Activated CD4-positive, alpha-beta memory T cell treated with anti-CD3 and anti-CD28 coated beads, Interleukin-2, amount 10 ng/mL, durations not matched to agents 7 days and 5 days (primary cell): ENCODE data around the gene OR51V1. TPM values are rescaled to one million over a fixed set of nuclear protein-coding genes. Genes with fewer than 3 reads are reported as not detected.
"Not testable (repeated sequence)": the region's sequence is repeated elsewhere in the genome, so short reads cannot be mapped to it uniquely, and the experiment has no call there.

ENCODE experiments used
- CTCF ChIA-PET: fragments of 350-600 bp; sonication (Branson Sonifier 250); formaldehyde crosslinking; loops from one replicate; lab custom pipeline; 2021; ENCODE audit warnings: antibody characterized with exemption, inconsistent platforms; lab: Charles Lee
- POLR2A ChIA-PET: fragments of 350-600 bp; sonication (Branson Sonifier 250); formaldehyde crosslinking; loops from one replicate; lab custom pipeline; 2021; ENCODE audit warnings: antibody characterized with exemption; lab: Charles Lee
- DNase-seq: peaks from one replicate; pipeline ENCODE4 v3.0.0-alpha.2; 2020
- H3K27ac Mint-ChIP-seq: one replicate; pipeline ENCODE4 v1.8.0; 2021; ENCODE audit warnings: mild to moderate bottlenecking, mixed read lengths
- H3K27me3 Mint-ChIP-seq: one replicate; pipeline ENCODE4 v1.8.0; 2021; ENCODE audit warnings: mixed read lengths
- H3K36me3 Mint-ChIP-seq: one replicate; pipeline ENCODE4 v1.8.0; 2021; ENCODE audit warnings: low read depth, mixed read lengths
- H3K4me1 Mint-ChIP-seq: one replicate; pipeline ENCODE4 v1.8.0; 2021; ENCODE audit warnings: mixed read lengths
- H3K4me3 Mint-ChIP-seq: one replicate; pipeline ENCODE4 v1.8.0; 2021; ENCODE audit warnings: mild to moderate bottlenecking, mixed read lengths
- H3K9me3 Mint-ChIP-seq: one replicate; pipeline ENCODE4 v1.8.0; 2021; ENCODE audit warnings: mixed read lengths
- total RNA-seq, 2 experiments: library from RNA; stranded (reverse); gene quantifications; one replicate each; pipeline ENCODE4 v1.2.3, GENCODE V29; 2021

The OR51V1 gene
- total RNA-seq, 2 experiments from 2014 or later: not detected

DNA sequence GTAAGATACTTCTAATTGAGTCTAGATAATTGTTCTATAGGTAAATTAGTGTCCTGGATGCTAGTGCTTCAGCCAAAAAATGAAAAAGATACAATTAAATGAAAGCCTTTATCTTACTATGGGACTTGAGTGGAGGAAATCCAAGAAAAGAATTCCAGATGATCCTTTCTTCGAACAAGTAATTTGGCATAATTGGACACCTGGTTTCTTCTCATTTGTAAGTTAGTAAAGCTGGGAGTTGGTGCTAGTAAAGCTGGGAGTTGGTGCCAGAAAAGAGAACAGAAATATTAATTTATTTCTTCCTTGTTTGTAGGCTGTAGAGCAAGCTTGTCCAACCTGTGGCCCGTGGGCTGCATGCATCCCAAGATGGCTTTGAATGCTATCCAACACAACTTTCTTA, 12.3 kb downstream of the OR51V1 start:
- Mint-ChIP-seq H3K4me3 (no peak overlapping the region), H3K36me3 (no peaks in the 10 kb centered on the region), H3K4me1 (no peaks in the 10 kb centered on the region), H3K9me3 (no peaks in the 10 kb centered on the region), H3K27me3 (no peaks in the 10 kb centered on the region), H3K27ac (no peak overlapping the region)
- CTCF ChIA-PET: no interaction called here
- POLR2A ChIA-PET: no interaction called here
- no peak for DNase-seq

DNA sequence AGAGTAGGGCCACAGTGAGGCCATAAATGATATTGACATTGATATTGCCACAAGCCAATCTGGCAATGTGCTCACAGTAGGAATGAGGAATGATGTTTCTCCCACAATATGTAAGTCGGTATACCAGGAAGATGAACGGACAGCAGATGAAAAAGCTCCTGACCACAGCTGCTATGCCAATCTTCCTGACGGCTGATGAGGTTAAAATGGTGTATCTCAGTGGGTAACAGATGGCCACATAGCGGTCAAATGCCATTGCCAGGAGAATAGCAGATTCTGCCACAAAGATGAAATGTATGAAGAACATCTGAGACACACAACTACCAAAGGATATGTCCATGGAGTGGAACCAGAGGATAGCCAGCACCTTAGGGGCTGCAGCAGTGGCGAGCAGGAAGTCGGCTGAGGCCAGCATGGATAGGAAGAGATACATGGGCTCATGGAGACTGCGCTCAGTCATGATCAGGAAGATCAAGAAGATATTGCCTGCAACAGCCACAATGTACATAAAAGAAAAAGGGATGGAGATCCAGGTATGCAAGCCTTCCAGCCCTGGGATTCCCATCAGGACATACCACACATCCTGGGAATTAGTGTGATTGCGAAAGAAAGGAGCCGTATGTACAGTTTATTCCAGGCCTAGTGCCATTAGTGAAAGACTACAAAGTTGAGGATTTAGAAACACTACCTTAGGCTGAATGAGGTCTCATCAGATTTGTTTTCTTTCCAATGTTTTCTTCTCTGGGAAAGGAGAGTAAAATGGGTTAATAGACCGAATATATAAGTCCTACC, 22.2 kb downstream of the OR51V1 start:
- Mint-ChIP-seq H3K9me3 (no peaks in the 10 kb centered on the region), H3K4me1 (no peaks in the 10 kb centered on the region), H3K4me3 (no peak overlapping the region), H3K36me3 (no peaks in the 10 kb centered on the region), H3K27me3 (no peaks in the 10 kb centered on the region), H3K27ac (no peak overlapping the region)
- DNase-seq: no peak
- ChIA-PET POLR2A (no interaction called here), CTCF (no interaction called here)

DNA sequence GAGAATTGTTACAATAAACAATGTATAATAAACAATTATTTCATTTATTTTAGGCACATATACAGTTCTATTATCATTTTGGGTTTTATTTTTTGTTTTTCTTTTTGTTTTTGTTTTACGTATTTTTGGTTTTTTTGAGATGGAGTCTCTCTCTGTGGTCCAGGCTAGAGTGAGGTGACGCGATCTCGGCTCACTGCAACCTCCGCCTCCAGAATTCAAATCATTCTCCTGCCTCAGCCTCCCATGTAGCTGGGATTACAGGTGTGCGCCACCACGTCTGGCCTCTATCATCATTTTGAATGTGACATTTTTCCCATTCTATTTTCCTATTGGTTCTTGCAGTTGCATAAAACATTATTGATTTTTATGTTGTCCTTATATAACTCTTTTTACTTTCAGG, 25.5 kb downstream of the OR51V1 start:
- H3K9me3 Mint-ChIP-seq: no peaks in the 10 kb centered on the region
- H3K36me3 Mint-ChIP-seq: no peaks in the 10 kb centered on the region
- CTCF ChIA-PET: no interaction called here
- no peak for DNase-seq
- no peaks in the 10 kb centered on the region for H3K4me1 Mint-ChIP-seq
- H3K27me3 Mint-ChIP-seq: no peaks in the 10 kb centered on the region
- no peak overlapping the region for H3K27ac Mint-ChIP-seq
- H3K4me3 Mint-ChIP-seq: no peak overlapping the region
- POLR2A ChIA-PET: no interaction called here

DNA sequence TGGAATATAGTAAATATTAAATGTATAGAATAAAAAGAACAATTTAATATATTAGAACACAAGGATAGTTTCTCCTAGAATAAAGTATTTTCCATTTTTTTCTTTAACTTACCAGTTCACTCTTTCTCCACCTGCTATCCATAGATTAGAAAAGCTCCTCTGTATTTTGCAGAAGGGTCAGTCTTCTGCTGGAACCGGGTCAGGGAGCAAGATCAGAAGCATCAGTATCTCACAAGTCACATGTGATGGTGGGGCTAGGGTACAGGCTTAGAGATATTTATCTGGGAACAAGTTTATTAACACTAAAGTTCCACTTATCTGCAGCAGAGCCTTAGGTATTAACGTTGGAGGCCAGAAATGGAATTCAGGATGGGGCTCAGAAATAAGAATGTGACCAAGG, 28.6 kb downstream of the OR51V1 start:
- Mint-ChIP-seq H3K4me1 (no peaks in the 10 kb centered on the region), H3K36me3 (no peaks in the 10 kb centered on the region), H3K27ac (no peak overlapping the region), H3K9me3 (no peaks in the 10 kb centered on the region), H3K27me3 (no peaks in the 10 kb centered on the region), H3K4me3 (no peak overlapping the region)
- POLR2A ChIA-PET: no interaction called here
- CTCF ChIA-PET: no interaction called here
- DNase-seq: no peak

DNA sequence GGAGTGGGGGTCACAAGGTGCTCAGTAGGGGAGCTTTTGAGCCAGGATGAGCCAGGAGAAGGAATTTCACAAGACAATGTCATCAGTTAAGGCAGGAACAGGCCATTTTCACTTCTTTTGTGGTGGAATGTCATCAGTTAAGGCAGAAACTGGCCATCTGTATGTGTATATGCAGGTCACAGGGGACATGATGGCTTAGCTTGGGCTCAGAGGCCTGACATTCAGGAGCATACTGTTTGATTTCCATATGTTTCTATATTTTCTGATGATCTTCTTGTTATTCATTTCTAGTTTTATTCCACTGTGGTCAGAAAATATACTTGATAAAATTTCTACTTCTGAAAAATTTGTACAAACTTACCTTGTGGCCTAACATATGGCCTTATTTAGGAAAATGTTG, 34.6 kb downstream of the OR51V1 start:
- H3K27ac Mint-ChIP-seq, H3K9me3 Mint-ChIP-seq: not testable (repeated sequence)

DNA sequence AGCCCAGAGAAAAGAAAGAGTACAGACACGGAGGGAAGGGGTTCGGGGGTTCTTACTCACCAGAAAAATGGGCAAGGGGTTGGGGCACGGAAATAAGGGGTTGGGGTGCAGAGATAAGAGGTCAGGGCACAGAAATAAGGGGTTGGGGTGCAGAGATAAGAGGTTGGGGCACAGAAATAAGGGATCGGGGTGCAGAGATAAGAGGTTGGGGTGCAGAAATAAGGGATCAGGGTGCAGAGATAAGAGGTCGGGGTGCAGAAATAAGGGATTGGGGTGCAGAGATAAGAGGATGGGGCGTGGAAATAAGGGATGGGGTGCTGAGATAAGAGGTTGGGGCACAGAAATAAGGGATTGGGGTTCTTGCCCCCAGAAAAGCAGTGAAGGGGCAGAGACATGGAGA, 35.7 kb downstream of the OR51V1 start:
- POLR2A ChIA-PET, CTCF ChIA-PET, H3K9me3 Mint-ChIP-seq, H3K4me3 Mint-ChIP-seq, H3K27ac Mint-ChIP-seq, DNase-seq, H3K27me3 Mint-ChIP-seq, H3K4me1 Mint-ChIP-seq, H3K36me3 Mint-ChIP-seq: not testable (repeated sequence)

More for the DNA sequence above, 34.6 kb downstream of the OR51V1 start:
- H3K4me3 Mint-ChIP-seq, H3K4me1 Mint-ChIP-seq, CTCF ChIA-PET, H3K27me3 Mint-ChIP-seq, DNase-seq, POLR2A ChIA-PET, H3K36me3 Mint-ChIP-seq: not testable (repeated sequence)

DNA sequence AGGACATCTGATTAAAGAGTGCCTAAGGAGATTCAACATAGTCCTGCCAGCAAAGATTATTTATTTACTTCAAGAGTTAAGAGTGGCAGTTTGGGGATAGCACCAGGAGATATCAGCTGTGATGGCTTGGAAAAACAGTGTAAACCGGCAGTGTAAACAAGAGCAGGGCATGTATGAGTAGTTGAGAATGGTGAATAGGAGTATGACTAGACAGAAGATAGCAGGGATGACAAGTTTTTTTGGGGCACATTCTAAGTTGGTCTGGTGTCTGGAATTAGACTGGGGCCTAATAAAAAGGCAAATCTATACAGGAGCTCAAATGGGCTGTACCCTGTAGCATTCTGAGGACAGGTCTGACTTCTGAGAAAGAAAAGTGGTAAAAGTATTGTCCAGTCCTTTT, 39.4 kb downstream of the OR51V1 start:
- H3K27me3 Mint-ChIP-seq, H3K4me3 Mint-ChIP-seq, DNase-seq, POLR2A ChIA-PET, H3K36me3 Mint-ChIP-seq, H3K9me3 Mint-ChIP-seq, H3K4me1 Mint-ChIP-seq, H3K27ac Mint-ChIP-seq, CTCF ChIA-PET: not testable (repeated sequence)

DNA sequence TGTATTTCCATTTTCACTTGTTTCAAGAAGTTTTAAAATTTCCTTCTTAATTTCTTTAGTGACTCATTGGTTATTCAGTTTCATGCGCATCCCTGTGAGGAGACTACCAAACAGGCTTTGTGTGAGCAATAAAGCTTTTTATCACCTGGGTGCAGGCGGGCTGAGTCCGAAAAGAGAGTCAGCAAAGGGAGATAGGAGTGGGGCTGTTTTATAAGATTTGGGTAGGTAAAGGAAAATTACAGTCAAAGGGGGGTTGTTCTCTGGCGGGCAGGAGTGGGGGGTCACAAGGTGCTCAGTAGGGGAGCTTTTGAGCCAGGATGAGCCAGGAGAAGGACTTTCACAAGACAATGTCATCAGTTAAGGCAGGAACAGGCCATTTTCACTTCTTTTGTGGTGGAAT, 40.3 kb downstream of the OR51V1 start:
- POLR2A ChIA-PET, H3K27ac Mint-ChIP-seq, CTCF ChIA-PET, H3K36me3 Mint-ChIP-seq, H3K4me3 Mint-ChIP-seq, H3K9me3 Mint-ChIP-seq, DNase-seq, H3K27me3 Mint-ChIP-seq, H3K4me1 Mint-ChIP-seq: not testable (repeated sequence)

DNA sequence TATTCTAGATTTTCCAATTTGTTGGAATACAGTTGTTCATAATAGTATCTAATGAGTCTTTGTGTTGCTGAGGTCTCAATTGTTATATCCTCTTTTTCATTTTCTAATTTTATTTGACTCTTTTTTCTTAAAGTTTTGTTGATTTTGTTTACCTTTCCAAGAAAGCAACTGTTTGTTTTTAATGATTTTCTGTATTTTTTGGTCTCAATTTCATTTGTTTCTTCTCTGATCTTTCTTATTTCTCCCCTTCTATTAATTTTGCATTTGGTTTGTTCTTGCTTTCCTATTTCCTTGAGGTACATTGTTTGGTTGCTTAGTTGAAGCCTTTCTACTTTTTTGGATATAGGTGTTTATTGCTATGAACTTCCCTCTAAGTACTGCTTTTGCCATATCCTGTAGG, 40.7 kb downstream of the OR51V1 start:
- Mint-ChIP-seq H3K36me3 (no peaks in the 10 kb centered on the region), H3K4me1 (no peaks in the 10 kb centered on the region), H3K27me3 (no peaks in the 10 kb centered on the region), H3K4me3 (no peak overlapping the region), H3K27ac (no peak overlapping the region), H3K9me3 (no peaks in the 10 kb centered on the region)
- DNase-seq: no peak
- ChIA-PET CTCF (no interaction called here), POLR2A (no interaction called here)

DNA sequence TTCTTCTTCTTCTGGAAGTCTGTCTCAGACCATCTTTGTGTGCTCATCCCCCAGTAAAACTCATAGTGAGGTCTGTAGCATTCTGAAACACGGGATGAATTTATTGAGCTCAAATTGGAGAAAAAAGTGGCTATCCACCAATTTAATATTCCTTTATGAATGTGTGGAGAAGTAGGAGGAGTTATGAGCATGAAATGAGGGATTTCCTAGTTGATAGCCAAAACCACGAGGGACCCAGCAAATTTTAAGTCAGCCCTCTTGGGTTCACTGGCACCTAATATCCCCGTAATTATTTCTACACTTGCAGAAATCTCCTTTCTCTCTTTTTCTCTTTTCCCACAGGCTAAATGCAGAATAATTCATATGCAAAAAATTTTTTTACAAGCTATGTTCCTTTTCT, 45.8 kb downstream of the OR51V1 start, which contains the start of gene OR52A1:
OR52A1 (minus strand) TSS at position 101 of the 400 bp plus-strand sequence. CDS start 2,388 bp downstream, outside the sequence.
- Mint-ChIP-seq H3K4me3 (no peak within 1 kb of the TSS), H3K9me3 (no peaks in the 10 kb centered on the region), H3K27me3 (no peaks in the 10 kb centered on the region), H3K4me1 (no peaks in the 10 kb centered on the region), H3K36me3 (no peaks in the 10 kb centered on the region), H3K27ac (no peak within 1 kb of the TSS)
- POLR2A ChIA-PET: no interaction called here
- CTCF ChIA-PET: no interaction called here
- DNase-seq: no peak

DNA sequence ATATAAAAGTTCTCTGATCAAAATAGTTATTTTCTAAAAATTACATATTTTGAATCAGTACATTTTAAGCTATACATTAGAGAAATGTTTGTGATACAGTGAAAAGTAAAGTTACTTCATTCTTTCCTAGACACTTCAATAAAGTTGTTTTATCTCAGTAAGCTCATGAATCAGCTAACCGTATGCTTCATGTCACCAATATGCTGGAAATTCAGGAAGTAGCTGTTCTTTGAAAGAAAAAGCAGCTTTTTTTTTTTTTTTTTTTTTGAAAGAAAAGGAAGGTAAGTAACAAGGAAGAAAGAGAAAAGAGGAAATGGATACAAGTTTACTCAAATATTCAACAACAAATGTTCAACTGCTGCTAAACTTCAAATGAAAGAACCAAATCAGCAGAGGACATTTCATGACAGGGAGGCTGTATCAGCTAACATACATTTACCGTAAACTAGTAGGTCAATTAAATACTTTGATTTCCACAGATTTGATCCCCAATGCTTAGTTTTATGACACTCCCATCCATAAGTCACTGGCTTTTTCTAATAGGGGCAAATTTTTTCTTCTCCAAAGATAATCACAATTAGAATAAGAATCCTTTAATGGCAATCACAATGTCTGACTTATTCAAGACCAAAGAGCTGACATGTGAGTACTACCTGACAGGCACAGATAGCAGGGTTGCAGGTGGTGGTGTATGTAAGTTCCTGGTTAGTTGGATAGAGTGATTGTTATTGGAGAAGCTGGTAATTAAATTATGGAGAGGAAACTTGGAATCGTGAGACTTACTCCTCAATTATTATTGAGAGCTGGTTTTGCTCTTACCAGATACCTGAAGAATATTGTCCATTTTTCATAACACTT, 46.7 kb downstream of the OR51V1 start:
- CTCF ChIA-PET: no interaction called here
- POLR2A ChIA-PET: no interaction called here
- Mint-ChIP-seq H3K27me3 (no peaks in the 10 kb centered on the region), H3K4me3 (no peak overlapping the region), H3K4me1 (no peaks in the 10 kb centered on the region), H3K27ac (no peak overlapping the region), H3K36me3 (no peaks in the 10 kb centered on the region), H3K9me3 (no peaks in the 10 kb centered on the region)
- no peak for DNase-seq

DNA sequence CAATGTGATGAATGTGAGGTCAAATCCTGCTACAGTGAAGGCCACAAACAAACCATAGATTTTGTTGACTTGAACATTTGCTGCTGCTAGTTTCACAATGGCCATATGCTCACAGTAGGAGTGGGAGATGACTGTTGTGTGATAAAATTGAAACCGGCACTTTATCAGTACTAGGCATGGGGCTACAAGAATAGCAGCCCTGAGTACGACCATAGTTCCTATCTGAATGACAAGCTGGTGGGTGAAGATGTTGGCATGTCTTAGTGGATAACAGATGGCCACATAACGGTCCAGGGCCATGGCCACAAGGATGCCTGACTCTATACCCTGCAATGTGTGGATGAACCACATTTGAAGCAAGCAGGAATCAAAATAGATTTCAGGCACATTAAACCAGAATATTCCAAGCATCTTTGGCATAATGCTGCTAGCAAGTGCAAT, 48.7 kb downstream of the OR51V1 start:
- Mint-ChIP-seq H3K36me3 (no peaks in the 10 kb centered on the region), H3K9me3 (no peaks in the 10 kb centered on the region), H3K4me3 (no peak overlapping the region), H3K27me3 (no peaks in the 10 kb centered on the region), H3K4me1 (no peaks in the 10 kb centered on the region), H3K27ac (no peak overlapping the region)
- CTCF ChIA-PET: no interaction called here
- POLR2A ChIA-PET: no interaction called here
- no peak for DNase-seq
